HepG2 (cell line): Measurements from ENCODE around the gene STARD10.

Experiments used
- CREB1 ChIP-seq, 2 experiments: fragments of 450-650 bp in 1 of 2; IDR thresholded peaks; 2 replicates each; pipeline ENCODE4 v1.6.1; 2016 to 2017; ENCODE audit warnings: control low read depth in 1 of 2, mild to moderate bottlenecking in 1 of 2, missing compliant biosample characterization in 1 of 2, missing genetic modification characterization in 1 of 2
- CTCF ChIP-seq: sonication (generic); formaldehyde crosslinking; IDR thresholded peaks from 2 replicates; pipeline ENCODE4 v1.5.0; 2020; ENCODE audit warnings: mild to moderate bottlenecking, missing genetic modification reagents, moderate library complexity
- ESRRA ChIP-seq: sonication (generic); formaldehyde crosslinking; IDR thresholded peaks from 2 replicates; pipeline ENCODE4 v1.5.1; 2020; ENCODE audit warnings: mild to moderate bottlenecking, low read depth, missing genetic modification reagents
- EZH2 ChIP-seq: conservative IDR thresholded peaks from 2 replicates; pipeline ENCODE4 v1.6.1; 2012; ENCODE audit warnings: mild to moderate bottlenecking, low read depth, low read length, moderate library complexity
- KDM1A ChIP-seq: IDR thresholded peaks from 2 replicates; pipeline ENCODE4 v1.6.1; 2016; ENCODE audit warnings: missing compliant biosample characterization
- MEIS1 ChIP-seq: sonication (generic); formaldehyde crosslinking; IDR thresholded peaks from 2 replicates; pipeline ENCODE4 v1.9.0; 2021; ENCODE audit warnings: mild to moderate bottlenecking, missing genetic modification reagents, moderate library complexity, borderline replicate concordance
- NCOA2 ChIP-seq: sonication (generic); formaldehyde crosslinking; IDR thresholded peaks from 2 replicates; pipeline ENCODE4 v1.8.0; 2022; ENCODE audit warnings: inconsistent platforms
- SAFB2 ChIP-seq: sonication (generic); formaldehyde crosslinking; IDR thresholded peaks from 2 replicates; pipeline ENCODE4 v1.5.1; 2020; ENCODE audit warnings: missing genetic modification reagents, low read depth, mild to moderate bottlenecking, borderline replicate concordance
- SETDB1 ChIP-seq: sonication (generic); formaldehyde crosslinking; IDR thresholded peaks from 2 replicates; pipeline ENCODE4 v1.5.1; 2020; ENCODE audit warnings: missing genetic modification reagents, mild to moderate bottlenecking, borderline replicate concordance
- TMF1 ChIP-seq: sonication (generic); formaldehyde crosslinking; IDR thresholded peaks from 2 replicates; pipeline ENCODE4 v1.8.1; 2022; ENCODE audit warnings: low read depth, missing genetic modification reagents
- USF2 ChIP-seq, 2 experiments: sonication (generic) in 1 of 2; formaldehyde crosslinking in 1 of 2; IDR thresholded peaks; 2 replicates each; pipeline versions ENCODE4 v1.5.1 to v1.6.1; 2011 to 2020; ENCODE audit warnings: borderline replicate concordance in 1 of 2, low read depth in 1 of 2, low read length in 1 of 2, mild to moderate bottlenecking in 1 of 2, missing genetic modification reagents in 1 of 2, moderate library complexity in 1 of 2
- ZFP1 ChIP-seq: IDR thresholded peaks from 2 replicates; pipeline ENCODE4 v1.6.1; 2016
- TF ChIP-seq, protein P1 (sequence below): sonication (generic); formaldehyde crosslinking; conservative IDR thresholded peaks from 2 replicates; pipeline ENCODE4 v1.4.0; 2020; ENCODE audit warnings: missing genetic modification reagents
- TF ChIP-seq, protein P2 (sequence below): sonication (generic); formaldehyde crosslinking; conservative IDR thresholded peaks from 2 replicates; pipeline ENCODE4 v1.4.0; 2020; ENCODE audit warnings: missing genetic modification reagents

GRCh38 chr11:72813740-72814285, 20.0 kb upstream of the STARD10 start:
- TF ChIP-seq ZFP1 (CRISPR knock-in tag): no peak
- no peak for TF ChIP-seq NCOA2
- TF ChIP-seq KDM1A (CRISPR knock-in tag): no peak
- peak; percentile 12; the same call in 1 of the 2 replicates for TF ChIP-seq CTCF
- TF ChIP-seq SAFB2 (CRISPR knock-in tag): no peak
- TF ChIP-seq USF2 (IDR thresholded peaks at IDR 0.05; ENCODE audit: low read depth, low read length): no peak
- TF ChIP-seq USF2 (CRISPR knock-in tag; IDR thresholded peaks at IDR 0.05; ENCODE audit: borderline replicate concordance): peak; percentile 14; the same call in 1 of the 2 replicates
- no peak for TF ChIP-seq SETDB1 (CRISPR knock-in tag)
- peak; percentile 76; the same call in 1 of the 2 replicates for TF ChIP-seq TMF1 (CRISPR knock-in tag)
- 0 out of 2 replicates have a peak, but pooled peaks have one; percentile 6 for TF ChIP-seq ESRRA (CRISPR knock-in tag)
- no peak for TF ChIP-seq EZH2
- TF ChIP-seq MEIS1 (CRISPR knock-in tag): no peak; the same call in 1 of the 2 replicates
- no peak; the same call in 1 of the 2 replicates for TF ChIP-seq CREB1 (IDR thresholded peaks at IDR 0.05)
- no peak for TF ChIP-seq CREB1 (CRISPR knock-in tag; IDR thresholded peaks at IDR 0.05)
- TF ChIP-seq, protein P1, sequence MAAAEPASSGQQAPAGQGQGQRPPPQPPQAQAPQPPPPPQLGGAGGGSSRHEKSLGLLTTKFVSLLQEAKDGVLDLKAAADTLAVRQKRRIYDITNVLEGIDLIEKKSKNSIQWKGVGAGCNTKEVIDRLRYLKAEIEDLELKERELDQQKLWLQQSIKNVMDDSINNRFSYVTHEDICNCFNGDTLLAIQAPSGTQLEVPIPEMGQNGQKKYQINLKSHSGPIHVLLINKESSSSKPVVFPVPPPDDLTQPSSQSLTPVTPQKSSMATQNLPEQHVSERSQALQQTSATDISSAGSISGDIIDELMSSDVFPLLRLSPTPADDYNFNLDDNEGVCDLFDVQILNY (CRISPR knock-in tag): no peak
- TF ChIP-seq, protein P2, sequence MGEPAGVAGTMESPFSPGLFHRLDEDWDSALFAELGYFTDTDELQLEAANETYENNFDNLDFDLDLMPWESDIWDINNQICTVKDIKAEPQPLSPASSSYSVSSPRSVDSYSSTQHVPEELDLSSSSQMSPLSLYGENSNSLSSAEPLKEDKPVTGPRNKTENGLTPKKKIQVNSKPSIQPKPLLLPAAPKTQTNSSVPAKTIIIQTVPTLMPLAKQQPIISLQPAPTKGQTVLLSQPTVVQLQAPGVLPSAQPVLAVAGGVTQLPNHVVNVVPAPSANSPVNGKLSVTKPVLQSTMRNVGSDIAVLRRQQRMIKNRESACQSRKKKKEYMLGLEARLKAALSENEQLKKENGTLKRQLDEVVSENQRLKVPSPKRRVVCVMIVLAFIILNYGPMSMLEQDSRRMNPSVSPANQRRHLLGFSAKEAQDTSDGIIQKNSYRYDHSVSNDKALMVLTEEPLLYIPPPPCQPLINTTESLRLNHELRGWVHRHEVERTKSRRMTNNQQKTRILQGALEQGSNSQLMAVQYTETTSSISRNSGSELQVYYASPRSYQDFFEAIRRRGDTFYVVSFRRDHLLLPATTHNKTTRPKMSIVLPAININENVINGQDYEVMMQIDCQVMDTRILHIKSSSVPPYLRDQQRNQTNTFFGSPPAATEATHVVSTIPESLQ (CRISPR knock-in tag): no peak
